Cardiac fibroblast (primary cell): ENCODE data around the gene EMP3.
A peak's percentile ranks its signal among the peaks of the same experiment; 100 is the strongest.
"Not testable (repeated sequence)": the region's sequence is repeated elsewhere in the genome, so short reads cannot be mapped to it uniquely, and the experiment has no call there.

Experiments used
- DNase-seq, 2 donors: peaks; one replicate each; pipeline versions ENCODE4 v3.0.0 to v3.0.0-alpha.2; 2010; ENCODE audit warnings: low read depth in 2 of 2
- H3K4me3 ChIP-seq, 2 donors: replicated peaks in 1 of 2; 1 replicate in 1 of 2; 2 replicates in 1 of 2; pipeline ENCODE4 v1.5.1; 2011; ENCODE audit warnings: low read depth in 2 of 2, low read length in 2 of 2, mild to moderate bottlenecking in 2 of 2, moderate library complexity in 1 of 2
- TF ChIP-seq, protein P1 (sequence below): IDR thresholded peaks from one replicate; pipeline ENCODE4 v1.5.1; 2011; ENCODE audit warnings: low read depth, mild to moderate bottlenecking, low read length, inconsistent platforms

The EMP3 gene

DNA sequence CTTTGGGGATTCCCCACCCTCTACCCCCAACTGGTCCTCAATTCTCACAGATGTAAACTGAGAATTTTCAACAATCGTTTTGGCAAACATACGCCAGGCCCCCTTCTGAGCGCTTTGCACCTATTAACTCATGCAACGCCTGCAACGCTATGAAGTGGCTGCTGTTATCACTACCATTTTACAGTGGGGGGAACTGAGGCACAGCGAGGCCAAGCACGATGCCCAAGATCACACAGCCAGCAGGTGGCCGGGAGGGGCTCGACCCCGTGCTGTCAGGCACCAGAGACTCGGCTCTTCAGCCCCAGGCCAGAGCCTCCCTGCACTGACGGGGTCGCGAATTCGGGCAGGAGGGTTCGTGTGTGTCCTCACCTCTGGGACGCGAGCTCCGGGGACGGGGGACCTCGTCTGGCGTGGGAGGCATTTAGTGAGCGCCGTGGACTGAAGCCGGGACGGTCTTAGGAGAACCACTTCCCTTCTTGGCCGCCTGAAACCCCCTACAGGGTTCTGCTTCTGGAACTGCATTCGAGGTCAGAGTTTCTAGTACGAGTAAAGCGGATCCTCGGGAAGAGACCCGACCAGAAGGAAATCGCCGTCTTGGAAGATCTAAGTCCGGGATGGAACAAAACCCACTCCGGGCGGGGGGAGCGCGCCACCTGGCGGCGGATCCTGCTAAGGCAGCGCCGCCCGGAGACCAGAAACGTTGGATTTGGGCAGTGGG lies 34.4 kb upstream of the EMP3 start:
- peak overlapping the region; percentile 51 to 52 for H3K4me3 ChIP-seq
- peak; percentile 82 to 88 for DNase-seq
- TF ChIP-seq, protein P1, sequence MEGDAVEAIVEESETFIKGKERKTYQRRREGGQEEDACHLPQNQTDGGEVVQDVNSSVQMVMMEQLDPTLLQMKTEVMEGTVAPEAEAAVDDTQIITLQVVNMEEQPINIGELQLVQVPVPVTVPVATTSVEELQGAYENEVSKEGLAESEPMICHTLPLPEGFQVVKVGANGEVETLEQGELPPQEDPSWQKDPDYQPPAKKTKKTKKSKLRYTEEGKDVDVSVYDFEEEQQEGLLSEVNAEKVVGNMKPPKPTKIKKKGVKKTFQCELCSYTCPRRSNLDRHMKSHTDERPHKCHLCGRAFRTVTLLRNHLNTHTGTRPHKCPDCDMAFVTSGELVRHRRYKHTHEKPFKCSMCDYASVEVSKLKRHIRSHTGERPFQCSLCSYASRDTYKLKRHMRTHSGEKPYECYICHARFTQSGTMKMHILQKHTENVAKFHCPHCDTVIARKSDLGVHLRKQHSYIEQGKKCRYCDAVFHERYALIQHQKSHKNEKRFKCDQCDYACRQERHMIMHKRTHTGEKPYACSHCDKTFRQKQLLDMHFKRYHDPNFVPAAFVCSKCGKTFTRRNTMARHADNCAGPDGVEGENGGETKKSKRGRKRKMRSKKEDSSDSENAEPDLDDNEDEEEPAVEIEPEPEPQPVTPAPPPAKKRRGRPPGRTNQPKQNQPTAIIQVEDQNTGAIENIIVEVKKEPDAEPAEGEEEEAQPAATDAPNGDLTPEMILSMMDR = peak; percentile 99

DNA sequence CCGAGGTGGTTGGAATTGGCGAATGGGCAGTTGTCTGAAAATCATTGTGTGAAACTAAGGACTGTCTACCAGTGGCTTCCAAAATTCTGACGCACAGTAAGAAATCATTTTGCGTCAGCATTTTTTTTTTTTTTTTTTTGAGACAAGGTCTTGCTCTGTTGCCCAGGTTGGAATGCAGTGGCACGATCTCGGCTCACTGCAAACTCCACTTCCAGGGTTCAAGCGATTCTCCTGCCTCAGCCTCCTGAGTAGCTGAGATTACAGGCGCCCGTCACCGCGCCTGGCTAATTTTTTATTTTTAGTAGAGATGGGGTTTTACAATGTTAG lies 33.9 kb upstream of the EMP3 start:
- H3K4me3 ChIP-seq, DNase-seq: not testable (repeated sequence)

DNA sequence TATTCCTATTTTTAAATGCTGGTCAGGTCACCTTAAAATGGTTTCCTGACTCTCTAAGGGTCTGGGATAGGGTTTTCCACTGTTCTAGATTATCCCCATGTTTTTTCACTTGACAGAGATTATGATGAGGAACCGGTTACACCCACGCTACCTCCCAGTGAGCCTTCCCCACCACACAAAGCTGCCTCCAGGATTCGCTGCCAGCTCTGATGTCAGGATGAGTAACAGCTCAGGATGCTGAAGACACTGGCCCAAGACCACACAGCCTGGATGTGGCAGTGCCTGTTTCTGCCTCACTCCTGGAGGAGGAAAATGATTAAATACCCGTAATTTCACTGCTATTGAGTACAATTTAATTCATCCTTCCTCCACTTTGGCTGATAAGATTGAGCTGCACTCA lies 32.6 kb upstream of the EMP3 start:
- TF ChIP-seq, protein P1 = no peak
- H3K4me3 ChIP-seq = no peak overlapping the region
- DNase-seq = peak; percentile 74 to 90

DNA sequence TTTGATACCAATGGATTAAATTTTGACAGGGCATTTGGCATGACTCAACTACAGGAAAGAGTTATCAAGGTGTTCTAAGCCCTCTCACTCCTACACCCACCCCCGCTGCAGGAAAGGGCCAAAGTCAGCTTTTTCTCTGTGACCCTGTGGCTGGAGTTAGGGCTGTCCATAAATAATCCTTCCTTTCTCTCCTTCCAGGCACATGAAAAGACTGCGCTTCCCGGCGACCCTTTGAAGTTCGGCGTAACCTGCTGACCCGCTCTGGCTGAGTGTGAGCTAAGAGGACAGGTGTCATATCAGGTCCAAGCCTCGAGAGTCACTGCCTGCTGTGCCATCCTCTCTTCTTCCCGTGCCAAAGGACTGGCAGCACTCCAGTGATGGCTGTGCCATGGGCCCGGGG lies 29.9 kb upstream of the EMP3 start:
- H3K4me3 ChIP-seq = no peak overlapping the region
- no peak for DNase-seq
- TF ChIP-seq, protein P1 = no peak

DNA sequence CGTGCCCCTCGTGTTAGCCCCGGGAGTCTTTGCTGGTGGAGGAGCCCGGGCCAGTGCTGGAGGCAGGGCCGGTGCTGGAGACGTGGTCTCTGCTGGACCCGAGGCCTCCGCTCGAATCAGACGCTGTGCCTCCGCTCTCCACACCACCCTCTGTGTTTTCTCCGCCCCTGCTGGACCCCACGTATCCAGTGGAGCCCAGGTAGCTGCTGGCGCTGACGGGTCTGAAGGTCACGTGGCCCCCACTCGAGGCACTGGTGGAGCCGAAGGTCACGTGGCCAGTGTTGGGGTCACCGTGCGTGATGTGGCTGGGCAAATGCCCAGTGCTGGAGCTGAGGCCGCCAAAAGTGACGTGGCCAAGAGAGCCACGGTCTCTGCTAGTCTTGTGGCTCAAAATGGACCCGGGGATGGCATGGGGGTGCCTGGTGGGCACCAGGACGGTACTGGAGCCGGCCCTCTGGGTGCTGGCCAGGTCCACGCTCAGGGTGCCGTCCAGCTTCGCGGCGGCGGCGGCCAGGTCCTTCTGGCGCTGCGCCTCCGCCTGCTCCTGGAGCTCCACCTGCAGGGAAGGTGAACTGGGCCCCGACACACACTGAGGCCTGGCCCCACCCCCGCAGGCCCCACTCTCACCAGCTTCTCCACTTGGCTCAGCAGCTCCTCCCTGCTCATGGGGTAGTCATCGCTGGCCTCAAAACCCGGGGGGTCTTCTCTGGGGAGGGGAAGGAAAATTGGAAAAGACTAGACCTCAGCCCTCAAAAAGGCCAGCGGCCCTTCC lies 28.2 kb upstream of the EMP3 start:
- DNase-seq = no peak
- H3K4me3 ChIP-seq = no peak overlapping the region
- TF ChIP-seq, protein P1 = no peak

DNA sequence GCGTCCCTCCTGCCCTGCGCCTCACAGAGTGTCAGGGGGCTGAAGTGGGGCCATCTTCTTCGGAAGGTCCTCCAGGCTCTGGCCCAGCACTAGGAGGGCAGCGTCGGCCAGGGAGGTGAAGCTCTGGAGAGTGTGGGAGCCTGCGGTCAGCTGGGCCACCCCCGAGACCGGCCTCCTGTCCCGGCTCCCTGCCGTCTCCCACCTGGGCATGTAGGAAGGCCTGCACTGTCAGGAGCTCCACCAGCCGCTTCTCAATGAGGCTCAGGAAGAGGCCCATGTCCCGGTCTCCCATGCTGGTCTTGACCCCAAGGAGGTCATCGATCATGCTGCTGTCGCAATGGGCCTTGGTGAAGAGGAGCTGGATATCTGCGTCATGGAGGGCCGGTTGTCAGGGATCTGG lies 27.4 kb upstream of the EMP3 start:
- TF ChIP-seq, protein P1 = no peak
- no peak overlapping the region for H3K4me3 ChIP-seq
- DNase-seq = no peak

DNA sequence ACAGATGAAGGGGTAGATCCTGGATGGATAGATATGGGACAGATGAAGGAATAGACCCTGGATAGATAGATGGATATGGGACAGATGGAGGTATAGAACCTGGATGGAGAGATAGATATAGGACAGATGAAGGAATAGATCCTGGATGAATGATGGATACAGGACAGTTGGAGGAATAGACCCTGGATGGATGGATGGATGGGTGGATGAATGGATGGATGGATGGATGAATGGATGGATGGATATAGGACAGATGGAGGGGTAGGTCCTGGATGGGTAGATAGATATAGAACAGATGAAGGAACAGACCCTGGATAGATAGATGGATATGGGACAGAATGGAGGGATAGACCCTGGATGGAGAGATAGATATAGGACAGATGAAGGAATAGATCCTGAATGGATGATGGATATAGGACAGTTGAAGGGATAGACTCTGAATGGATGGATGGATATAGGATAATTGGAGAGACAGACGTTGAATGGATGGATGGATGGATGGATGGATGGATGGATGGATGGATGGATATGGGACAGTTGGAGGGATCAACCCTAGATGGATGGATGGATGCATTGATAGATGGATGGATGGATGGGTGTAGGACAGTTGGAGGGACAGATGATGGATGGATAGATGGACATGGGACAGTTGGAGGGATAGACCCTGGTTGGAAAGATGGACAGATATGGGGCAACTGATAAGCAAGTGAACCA lies 23.3 kb upstream of the EMP3 start:
- no peak overlapping the region for H3K4me3 ChIP-seq
- no peak for DNase-seq
- TF ChIP-seq, protein P1 = no peak
